GM19468 (cell line): Measurements from ENCODE around the gene CDH4.

Source experiments
- ATAC-seq: cut with Tn5 transposase; IDR thresholded peaks from one replicate; pipeline ENCODE4 v1.9.1; 2021; ENCODE audit warnings: mild to moderate bottlenecking, moderate library complexity, moderate number of reproducible peaks; ENCODE audit not compliant: unreplicated experiment; ENCODE audit errors: extremely low read depth

CDH4 gene

DNA sequence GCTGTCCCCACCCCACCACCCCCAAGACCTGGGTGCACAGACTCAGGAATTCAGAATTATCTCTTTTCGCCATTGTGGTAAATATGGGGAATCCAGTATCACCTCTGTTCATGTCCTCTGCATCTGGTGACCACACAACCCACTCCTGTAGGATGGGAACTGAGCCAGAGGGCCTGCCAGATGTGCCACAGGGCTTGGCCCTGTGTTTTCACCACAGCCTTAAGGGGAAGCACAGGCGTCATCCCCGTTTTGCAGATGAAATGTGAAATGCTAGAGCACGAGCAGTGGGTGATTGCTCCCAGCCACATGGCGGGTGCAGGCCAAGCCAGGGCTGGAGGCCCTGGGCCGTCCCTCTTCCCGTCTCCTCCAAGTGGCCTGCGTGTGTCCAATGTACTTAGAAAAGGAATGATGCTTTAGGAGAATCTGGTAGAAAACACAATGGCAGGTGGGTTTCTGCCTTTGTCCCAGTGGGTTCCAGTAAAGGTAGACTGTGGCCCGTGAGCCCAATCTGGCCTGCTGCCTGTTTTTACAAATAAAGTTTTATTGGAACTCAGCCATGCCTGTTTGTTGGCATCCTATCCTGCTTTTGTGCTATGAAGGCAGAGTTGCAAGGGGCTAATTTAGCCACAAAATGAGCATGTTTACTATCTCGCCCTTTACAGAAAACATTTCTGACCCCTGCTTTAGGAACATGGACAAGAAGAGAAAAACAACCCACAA, 309.2 kb downstream of the CDH4 start:
- no peak for ATAC-seq

DNA sequence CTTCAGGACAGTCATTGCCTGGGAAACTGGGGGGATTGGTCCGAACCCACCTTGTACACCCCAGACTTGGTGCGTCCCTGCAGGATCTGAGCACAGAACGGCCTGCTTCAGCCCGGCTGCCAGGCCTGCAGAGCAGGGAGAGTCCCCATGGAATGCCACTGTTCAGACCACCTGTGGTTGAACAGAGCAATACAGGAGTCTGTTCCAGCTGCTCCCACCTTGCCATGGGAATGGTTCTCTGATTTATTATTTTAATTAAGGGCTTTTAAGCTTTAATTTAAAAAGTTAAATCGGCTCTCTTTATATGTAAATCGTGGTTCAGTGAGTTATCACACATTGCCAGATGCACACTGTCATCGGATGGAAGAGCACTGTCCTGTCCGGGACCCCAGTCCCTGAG, 310.4 kb downstream of the CDH4 start:
- ATAC-seq, result no peak

DNA sequence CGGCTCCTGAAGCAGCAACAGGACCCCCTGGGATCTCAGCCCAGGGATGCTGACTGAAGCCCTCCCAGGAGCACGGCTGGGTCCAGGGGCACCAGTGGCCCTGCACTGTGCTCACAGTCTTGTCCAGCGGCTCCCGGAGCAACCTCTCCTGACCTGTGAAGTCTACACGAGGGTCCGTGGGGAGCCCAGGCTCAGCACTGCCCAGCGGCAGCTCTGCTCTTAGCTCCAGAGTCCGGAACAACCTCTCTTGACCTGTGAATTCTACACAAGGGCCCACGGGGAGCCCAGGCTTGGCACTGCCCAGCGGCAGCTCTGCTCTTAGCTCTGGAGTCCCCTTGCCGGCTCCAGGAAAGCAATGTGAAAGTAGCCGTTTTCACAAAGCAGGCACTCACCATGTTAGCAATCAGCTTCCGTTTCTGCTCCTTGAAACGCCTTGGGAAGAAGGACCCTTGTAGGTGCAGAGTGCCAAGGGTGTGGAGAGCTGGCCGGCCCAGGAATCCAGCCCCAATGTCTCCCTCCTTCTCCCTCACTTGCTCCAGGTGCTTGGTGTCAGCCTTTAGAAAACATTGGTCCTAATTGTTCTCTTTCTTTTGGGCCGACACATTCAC, 310.9 kb downstream of the CDH4 start:
- ATAC-seq, result no peak

DNA sequence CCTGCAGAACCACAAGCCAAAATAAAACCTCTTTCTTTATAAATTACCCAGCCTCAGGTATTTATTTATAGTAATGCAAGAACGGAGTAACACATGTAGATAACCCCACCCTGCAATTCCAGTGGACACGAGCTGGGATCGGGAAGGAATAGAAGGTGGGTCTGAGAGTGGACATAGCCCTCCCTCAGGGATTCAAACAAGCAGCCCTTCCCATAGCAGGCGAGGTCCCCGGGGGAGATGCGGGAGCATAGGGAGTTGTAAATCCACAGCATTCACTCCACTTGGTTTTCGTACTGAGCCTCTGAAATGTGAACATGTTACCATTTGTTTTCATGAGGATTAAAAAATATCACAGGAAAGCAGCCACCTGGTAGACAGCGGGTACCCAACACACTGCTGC, 312.6 kb downstream of the CDH4 start:
- no peak for ATAC-seq

DNA sequence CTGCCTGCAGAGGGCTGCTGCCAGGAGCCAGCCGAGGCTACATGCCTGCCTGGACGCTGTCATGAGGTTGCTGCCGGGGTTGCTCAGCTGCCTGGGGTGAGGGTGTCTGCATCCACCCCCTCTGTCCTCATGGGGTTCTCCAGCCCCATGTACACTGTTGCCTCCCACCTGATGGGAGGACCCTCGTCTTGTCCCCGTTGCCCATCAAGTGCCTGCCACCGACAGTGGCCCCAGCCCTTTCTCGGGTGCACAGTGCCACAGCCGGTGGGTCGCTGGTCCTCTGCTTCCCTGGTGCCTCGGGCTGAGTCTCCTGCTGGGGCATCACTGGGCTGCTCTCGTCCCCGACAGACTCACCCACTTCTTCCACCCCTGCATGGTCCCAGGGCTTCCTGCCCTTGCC, 313.7 kb downstream of the CDH4 start:
- no peak for ATAC-seq

DNA sequence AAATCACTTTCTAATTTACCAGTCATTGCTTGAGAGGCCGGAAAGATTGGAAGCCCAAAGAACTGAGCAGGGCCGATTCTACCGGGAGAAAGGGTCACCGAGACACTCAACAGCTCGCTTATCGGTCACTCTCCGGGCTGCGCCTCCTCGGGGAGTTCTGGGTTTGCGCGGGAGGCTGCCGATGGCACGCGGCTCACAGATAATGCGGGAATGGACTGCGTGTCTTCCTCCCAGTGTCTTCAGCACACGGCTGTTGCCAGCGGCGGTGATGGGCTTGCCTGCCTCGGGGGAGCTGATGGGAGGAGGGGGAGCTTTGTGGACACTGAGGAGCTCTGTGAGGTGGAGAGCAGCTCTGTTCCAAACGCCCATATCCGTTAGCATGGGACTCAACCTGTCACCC, 314.6 kb downstream of the CDH4 start:
- ATAC-seq, result no peak

DNA sequence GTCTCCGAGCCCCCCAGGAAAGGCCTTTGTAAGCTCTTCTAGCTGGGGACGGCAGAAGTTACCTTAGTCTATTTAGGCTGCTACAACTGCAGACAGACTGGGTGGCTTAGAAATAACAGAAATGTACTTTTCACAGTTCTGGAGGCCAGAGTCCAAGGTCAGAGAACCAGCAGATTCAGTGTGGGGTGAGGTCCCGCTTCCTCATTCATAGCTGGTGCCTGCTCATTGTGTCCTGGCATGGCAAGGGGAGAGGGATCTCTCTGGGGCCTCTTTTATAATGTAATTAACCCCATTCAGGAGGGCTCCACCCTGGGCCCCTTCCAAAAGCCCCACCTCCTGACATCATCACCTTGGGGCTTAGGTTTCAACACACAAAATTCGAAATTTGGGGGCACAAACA, 315.1 kb downstream of the CDH4 start:
- ATAC-seq, result no peak

DNA sequence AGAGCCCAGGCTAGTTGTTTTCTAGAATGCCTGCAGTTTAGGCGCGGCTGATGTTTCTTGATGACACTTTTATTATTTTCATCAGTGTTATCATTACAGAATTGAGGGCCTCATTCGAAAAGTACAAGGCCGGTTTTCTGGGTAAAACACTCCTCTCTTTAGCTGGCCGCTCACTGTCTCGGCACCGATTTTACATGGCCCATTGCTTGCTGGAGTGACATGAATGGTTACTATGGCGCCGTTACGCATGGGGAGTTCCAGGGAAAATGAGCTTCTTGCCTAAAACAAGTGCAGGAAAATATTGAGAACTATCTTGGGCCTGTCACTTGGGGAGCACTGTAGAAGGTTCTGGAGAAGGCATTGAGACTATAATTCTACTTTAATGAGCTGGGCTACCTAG, 317.8 kb downstream of the CDH4 start:
- ATAC-seq, result no peak

DNA sequence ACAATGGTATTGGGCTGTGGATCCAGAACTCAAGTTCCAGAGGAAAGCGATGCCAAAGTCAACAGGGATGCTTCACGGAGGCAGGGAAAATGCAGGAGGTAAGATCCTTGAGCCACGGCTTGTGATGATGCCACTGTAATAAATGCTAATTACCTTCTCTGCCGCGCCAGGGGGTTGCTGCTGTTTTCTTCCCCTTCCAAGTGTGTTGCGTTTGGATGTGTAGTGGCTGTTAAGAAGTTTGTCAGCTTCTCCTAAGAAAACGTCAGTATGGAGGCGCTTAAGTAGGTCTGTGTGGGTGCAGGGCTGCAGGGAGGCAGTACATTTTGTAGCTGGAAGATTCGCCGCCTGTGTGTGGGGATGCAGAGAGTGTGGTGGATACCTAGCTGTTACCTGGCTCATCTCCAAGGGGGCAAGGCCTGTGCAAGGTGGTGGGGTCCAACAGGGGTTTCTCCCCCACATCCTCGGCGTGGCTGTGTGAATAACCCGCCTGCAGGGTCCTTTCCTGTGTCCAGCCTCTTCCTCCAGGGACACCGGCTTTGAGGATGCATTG, 318.7 kb downstream of the CDH4 start:
- ATAC-seq, result no peak

DNA sequence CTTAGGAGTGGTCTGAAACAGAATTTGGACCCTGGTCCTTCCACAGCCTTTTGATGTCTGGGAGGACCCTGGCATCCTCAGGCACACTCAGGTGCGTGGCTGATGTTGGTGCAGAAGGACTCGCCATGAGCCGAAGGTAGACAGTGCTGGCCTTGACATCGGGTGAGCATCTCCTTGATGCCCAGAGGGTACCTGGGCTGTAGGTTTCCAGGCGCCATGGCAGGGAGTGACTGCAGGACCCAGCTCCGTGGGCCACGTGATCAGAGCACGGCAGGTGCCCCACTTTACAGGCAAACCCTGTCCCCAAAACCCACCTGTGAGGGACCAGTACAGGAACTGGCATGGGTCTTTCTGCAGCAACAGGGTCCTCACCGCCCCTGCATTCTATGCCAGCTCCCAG, 319.2 kb downstream of the CDH4 start:
- no peak for ATAC-seq

DNA sequence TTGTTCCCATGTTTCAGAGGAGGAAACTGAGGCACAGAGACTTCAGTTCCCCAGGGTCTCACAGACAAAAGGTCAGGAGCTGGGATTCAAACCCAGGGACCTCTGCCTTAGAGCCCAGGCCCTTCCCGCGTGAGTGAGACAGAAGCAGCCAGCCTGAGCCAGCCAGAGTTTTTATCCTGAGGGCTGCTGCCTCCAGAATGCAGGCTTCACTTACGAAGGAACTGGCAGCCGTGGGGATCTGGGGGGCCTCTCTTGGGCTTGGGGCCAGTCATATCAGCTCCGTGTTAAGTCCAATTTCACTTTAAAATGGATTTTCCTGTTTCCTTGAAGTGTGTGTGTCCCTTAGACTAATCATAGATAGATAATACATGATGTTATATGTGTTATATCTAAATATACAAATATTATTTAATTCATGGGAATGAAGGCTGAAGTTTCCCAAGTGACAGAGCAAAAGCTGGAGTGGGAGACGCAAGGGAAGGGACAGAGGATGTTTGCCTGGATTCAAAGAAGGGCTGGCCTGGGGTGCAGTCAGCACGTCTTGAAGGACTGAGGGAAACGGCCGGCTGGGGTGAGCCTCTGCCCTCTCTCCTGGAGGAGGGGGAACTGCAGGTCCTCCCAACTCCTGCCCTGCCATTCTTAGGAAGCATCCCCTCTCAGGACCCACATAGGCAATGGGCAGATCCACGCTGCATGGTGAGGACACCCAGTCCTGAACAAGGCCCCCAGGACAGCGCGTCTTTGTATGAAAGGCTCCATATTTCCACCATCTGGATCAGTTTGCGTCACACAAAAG, 320.1 kb downstream of the CDH4 start:
- no peak for ATAC-seq

DNA sequence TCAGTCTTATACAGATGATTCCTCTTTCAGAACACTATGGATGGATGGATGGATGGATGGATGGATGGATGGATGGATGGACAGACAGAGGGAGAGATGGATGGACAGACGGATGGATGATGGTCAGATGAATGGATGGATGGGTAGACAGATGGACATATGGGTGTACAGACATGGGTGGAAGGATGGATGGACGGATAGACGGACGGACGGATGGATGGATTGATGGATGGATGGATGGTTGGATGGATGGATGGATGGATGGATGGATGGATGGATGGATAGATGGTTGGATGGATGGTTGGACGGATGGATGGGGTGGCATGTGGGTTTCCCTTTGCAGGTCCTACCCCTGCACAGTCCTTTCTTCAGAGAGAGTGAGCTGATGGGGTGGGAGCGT, 320.7 kb downstream of the CDH4 start:
- ATAC-seq, result no peak

DNA sequence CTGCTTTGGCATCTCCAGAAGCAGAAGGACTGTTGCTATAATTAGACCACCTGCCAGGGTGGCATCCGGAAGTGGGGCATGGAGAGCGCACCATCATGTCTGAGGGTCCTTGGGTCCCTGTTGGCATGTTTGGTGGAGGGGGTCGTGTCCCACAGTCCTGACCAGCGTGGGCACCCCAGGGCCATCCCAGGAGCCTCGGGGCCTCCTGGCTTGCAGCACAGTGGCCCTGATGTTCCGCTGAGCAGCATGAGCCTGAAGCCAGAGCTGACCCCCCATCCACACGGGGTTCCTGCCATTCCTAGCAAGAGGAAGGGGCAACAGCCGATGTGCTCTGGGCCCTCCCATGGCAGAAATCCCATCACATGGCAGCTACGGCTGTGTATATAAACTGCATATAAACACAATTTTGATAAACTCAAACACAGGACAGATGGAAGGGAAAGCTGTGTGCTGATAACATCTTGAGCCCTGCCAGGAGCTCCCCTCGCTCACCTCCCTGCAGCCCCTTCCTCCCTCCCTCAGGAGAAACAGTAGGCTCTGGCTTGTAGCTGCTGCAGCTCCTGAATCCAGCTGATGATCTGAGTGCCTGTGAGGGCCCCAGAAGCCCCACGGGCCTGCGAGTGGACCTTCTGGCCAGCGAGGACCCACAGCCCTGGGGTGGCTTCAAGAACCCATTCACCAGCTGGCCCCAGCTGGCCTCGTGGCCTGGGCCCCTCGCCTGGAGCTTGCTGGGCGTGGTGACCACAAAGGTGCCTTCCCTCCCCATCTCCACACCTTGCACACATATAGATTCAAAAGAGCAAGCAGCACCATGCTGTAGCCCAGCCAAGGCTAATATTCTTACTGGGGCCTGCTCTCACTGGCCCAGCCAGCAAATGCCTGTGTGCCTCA, 321.6 kb downstream of the CDH4 start:
- ATAC-seq, result no peak

DNA sequence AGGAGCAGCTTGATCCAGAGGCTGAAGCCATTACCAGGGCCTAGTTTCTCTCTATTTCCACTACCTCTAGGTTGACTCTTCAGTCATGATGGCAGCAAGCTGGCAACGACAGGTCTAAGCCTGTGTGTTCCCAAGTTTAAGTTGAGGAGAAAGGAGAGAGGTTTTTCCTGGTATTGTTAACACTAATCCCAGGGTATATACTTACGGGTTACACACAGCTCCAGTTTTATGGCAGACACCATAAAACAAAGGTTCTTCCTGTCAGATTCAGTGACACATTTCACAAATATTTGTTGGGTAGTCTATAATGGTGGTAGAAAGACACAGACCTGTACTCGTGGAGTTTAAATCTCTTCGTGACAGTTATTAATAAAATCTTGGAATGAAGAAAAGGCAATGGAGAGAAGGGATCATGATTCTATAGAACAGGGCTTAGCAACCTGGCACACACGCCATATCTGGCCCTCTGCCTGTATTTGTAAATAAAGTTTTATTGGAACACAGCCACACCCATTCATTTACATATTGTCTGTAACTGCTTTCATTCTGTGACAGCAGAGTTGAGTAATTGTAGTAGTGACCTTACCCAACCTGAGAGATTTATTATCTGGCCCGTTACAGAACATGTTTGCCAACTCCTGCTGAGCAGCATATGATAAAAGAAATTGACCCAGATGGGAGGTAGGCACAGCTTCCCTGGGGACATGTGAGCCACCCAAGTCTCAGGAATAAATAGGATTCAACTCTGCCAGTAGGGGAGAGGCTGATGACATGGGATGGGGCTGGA, 323.3 kb downstream of the CDH4 start:
- ATAC-seq, result no peak

DNA sequence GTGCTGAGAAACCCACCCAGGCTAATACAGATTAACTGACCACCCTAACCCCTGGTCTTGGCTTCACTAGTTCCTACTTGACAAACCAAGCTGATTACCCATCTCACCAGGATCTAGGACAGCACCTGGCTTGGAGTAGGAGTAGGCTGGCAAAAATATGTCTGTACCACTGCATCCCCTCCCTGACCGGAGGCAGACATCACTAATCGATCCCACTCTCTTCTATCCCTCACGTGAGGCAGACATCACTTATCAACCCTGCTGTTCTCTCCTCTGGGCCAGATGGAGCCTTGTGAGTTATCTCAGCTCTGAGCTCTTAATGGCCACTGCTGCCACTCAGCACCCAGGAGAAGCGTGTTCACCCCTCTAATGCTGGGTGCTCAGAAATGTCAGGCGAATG, 324.3 kb downstream of the CDH4 start:
- ATAC-seq, result no peak

DNA sequence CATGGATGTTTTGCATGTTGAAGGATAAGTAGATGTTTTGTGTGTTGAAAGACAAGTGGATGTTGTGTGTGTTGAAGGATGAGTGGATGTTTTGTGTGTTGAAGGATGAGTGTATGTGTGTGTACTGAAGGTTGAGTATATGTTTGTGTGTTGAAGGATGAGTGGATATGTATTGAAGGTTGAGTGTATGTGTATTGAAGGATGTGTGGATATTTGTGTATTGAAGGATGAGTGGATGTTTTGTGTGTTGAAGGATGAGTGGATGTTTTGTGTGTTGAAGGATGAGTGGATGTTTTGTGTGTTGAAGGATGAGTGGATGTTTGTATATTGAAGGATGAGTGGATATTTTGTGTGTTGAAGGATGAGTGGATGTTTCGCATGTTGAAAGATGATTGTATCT, 325.0 kb downstream of the CDH4 start:
- no peak for ATAC-seq

DNA sequence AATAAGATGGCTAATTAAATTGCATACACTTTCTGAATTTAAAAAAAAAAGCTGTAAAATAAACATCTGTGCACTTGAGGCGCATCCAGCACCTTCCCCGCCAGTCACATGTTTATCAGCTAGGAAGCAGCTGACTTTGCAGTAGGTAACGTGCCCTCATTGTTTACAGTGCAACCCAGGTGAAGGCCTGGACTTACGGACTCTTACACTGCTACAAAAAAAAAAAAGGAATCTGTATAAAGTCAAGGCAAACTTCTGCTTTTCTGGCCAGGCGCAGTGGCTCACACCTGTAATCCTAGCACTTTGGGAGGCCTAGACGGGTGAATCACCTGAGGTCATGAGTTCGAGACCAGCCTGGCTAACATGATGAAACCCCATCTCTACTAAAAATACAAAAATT, 327.8 kb downstream of the CDH4 start:
- ATAC-seq, result no peak

DNA sequence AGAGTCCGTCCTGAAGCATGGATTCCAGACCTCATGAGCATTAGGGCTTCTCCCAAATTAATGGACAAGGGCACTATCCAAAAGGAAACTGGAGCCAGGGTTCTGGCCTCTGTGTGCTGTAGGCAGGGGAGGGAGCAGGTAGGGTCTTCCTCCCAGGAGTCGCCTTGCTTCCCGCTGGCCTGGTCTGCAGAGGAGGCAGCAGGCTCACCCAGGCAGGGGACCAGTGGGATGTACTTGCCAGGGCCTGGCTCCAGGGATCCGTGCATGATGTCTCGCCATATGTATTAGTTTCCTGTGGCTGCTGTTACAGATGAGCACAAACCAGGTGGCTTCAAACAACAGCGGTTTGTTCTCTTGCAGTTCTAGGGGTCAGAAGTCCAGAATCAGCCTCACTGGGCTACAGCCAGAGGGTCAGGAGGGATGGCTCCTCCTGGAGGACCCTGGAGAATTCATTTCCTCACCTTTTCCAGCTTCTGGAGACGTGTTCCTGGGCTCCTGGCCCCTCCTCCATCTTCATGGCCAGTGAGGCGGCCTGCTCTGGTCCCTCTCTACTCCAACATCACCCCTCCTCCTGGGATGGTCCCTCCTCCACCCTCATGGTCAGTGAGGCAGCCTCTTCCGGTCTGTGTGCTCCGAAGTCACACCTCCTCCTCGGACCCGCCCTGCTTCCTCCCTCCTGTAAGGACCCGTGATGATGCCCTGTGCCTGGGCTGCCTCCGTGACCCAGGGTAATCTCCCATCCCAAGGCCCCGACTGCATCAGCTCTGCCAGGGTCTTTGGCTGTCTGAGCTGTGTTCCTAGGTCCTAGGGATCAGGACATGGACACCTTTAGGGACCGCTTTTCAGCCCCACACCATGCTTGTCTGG, 329.1 kb downstream of the CDH4 start:
- ATAC-seq, result no peak

DNA sequence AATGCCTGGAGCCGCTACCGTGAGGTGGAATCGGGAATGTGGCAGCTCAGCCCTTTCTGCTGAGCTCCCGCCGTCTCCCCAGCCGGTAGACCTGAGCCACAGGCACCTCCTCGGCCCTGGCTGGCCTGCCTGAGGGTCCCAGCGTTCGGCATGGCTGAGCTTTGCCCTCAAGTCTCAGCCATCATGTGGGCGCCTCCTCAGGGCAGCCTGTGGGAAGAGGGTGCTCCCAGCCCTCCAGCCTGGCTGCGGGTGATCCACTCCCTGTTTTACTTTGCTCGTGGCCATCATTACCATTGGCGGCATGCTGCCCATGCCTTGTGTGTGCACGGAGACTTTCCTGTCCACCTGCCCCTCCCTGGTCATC, 329.7 kb downstream of the CDH4 start:
- no peak for ATAC-seq
